GM12891 (cell line): ENCODE measurements around the gene CARM1.

Experiments
- PAX5 ChIP-seq: IDR thresholded peaks from 2 replicates; pipeline ENCODE4 v1.6.1; 2011; ENCODE audit warnings: low read length, moderate library complexity, mild to moderate bottlenecking; ENCODE audit not compliant: insufficient read depth, severe bottlenecking
- POLR2A ChIP-seq: IDR thresholded peaks from 2 replicates; pipeline ENCODE4 v1.6.1; 2011; ENCODE audit warnings: low read depth, low read length, control low read depth
- POLR2AphosphoS5 ChIP-seq: IDR thresholded peaks from 2 replicates; pipeline ENCODE4 v1.6.1; 2011; ENCODE audit warnings: low read depth, low read length, control low read depth
- POU2F2 ChIP-seq: IDR thresholded peaks from 2 replicates; pipeline ENCODE4 v1.6.1; 2011; ENCODE audit warnings: low read depth, mild to moderate bottlenecking, control low read depth, low read length, moderate library complexity
- SPI1 ChIP-seq: IDR thresholded peaks from 2 replicates; pipeline ENCODE4 v1.6.1; 2011; ENCODE audit warnings: low read depth, low read length, control low read depth
- TAF1 ChIP-seq: IDR thresholded peaks from 2 replicates; pipeline ENCODE4 v1.6.1; 2011; ENCODE audit warnings: low read depth, low read length, control low read depth

DNA sequence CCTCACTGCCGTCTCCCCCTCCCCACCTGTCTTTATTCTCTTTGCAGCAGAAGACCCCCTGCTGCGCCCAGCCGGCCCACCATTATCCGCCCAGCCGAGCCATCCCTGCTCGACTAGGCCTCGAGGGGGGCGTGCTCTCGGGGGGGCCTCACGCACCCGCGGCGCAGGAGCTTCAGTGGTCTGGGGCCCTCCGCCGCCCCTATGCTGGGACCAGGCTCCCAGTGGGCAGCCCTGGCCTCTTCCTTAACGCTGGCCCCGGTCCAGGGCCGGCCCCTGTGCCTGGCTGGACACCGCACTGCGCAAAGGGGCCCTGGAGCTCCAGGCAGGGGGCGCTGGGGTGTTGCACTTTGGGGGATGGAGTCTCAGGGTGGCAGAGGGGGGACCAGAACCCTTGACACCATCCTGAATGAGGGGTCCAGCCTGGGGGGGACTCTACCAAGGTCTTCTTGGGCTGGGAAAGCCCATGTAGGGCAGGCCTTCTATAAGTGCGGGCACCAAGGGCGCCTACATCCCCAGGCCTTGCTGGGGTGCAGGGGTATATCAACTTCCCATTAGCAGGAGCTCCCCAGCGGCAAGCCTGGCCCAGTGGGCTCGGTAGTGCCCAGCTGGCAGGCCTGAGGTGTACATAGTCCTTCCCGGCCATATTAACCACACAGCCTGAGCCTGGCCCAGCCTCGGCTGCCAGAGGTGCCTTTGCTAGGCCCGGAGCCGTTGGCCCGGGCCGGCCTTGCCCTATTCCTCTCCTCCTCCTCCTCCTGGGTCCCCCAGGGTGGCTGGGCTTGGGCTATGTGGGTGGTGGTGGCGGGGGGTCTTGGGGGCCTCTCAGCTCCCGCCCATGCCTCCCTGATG, 40.2 kb upstream of the CARM1 start:
- no peak for TF ChIP-seq POLR2AphosphoS5
- no peak for TF ChIP-seq TAF1
- no peak for TF ChIP-seq POLR2A
- TF ChIP-seq SPI1 = no peak
- no peak for TF ChIP-seq PAX5
- no peak for TF ChIP-seq POU2F2
